HEK293 (cell line): ENCODE results near the gene RPS6KC1.

Experiments
- GLI4 ChIP-seq: fragments of 450-650 bp; formaldehyde crosslinking; IDR thresholded peaks from 2 replicates; pipeline ENCODE4 v1.5.1; 2016; ENCODE audit warnings: missing biosample characterization, missing genetic modification characterization
- HOXA7 ChIP-seq: sonication (generic); formaldehyde crosslinking; IDR thresholded peaks from 2 replicates; pipeline ENCODE4 v1.8.1; 2022; ENCODE audit warnings: missing genetic modification reagents, borderline replicate concordance
- MYNN ChIP-seq: fragments of 450-650 bp; formaldehyde crosslinking; IDR thresholded peaks from 2 replicates; pipeline ENCODE4 v1.5.1; 2016; ENCODE audit warnings: missing biosample characterization, missing genetic modification characterization, borderline replicate concordance
- PBX3 ChIP-seq: sonication (generic); formaldehyde crosslinking; IDR thresholded peaks from 2 replicates; pipeline ENCODE4 v1.8.1; 2022; ENCODE audit warnings: mild to moderate bottlenecking, moderate library complexity, missing genetic modification reagents
- SCRT2 ChIP-seq: fragments of 450-650 bp; formaldehyde crosslinking; IDR thresholded peaks from 2 replicates; pipeline ENCODE4 v1.5.1; 2016; ENCODE audit warnings: missing biosample characterization, missing genetic modification characterization
- TCF7L2 ChIP-seq: IDR thresholded peaks from 2 replicates; pipeline ENCODE4 v1.6.1; 2011; ENCODE audit warnings: low read depth, mild to moderate bottlenecking, inconsistent platforms, low read length, moderate library complexity, borderline replicate concordance
- TRIM28 ChIP-seq: IDR thresholded peaks from 2 replicates; pipeline ENCODE4 v1.6.1; 2011; ENCODE audit warnings: low read length, control low read depth, borderline replicate concordance
- YY2 ChIP-seq: fragments of 450-650 bp; formaldehyde crosslinking; IDR thresholded peaks from 2 replicates; pipeline ENCODE4 v1.5.1; 2016; ENCODE audit warnings: missing biosample characterization, missing genetic modification characterization
- ZBTB17 ChIP-seq: fragments of 450-650 bp; formaldehyde crosslinking; IDR thresholded peaks from 2 replicates; pipeline ENCODE4 v1.5.1; 2016; ENCODE audit warnings: missing biosample characterization, missing genetic modification characterization
- ZBTB20 ChIP-seq: fragments of 450-650 bp; formaldehyde crosslinking; IDR thresholded peaks from 2 replicates; pipeline ENCODE4 v1.5.1; 2016; ENCODE audit warnings: missing biosample characterization, missing genetic modification characterization
- ZEB2 ChIP-seq: fragments of 450-650 bp; formaldehyde crosslinking; IDR thresholded peaks from 2 replicates; pipeline ENCODE4 v1.5.1; 2016; ENCODE audit warnings: missing biosample characterization, missing genetic modification characterization
- ZFP3 ChIP-seq: fragments of 450-650 bp; formaldehyde crosslinking; IDR thresholded peaks from 2 replicates; pipeline ENCODE4 v1.5.1; 2016; ENCODE audit warnings: low read depth, missing biosample characterization, missing genetic modification characterization
- ZNF146 ChIP-seq: fragments of 450-650 bp; formaldehyde crosslinking; IDR thresholded peaks from 2 replicates; pipeline ENCODE4 v1.5.1; 2016; ENCODE audit warnings: missing biosample characterization, missing genetic modification characterization
- ZNF280C ChIP-seq: fragments of 450-650 bp; formaldehyde crosslinking; IDR thresholded peaks from 2 replicates; pipeline ENCODE4 v1.5.1; 2016; ENCODE audit warnings: missing biosample characterization, missing genetic modification characterization
- ZNF354C ChIP-seq: fragments of 450-650 bp; formaldehyde crosslinking; IDR thresholded peaks from 2 replicates; pipeline ENCODE4 v1.5.1; 2016; ENCODE audit warnings: missing biosample characterization, missing genetic modification characterization, low read depth, borderline replicate concordance
- ZNF404 ChIP-seq: fragments of 450-650 bp; formaldehyde crosslinking; IDR thresholded peaks from 2 replicates; pipeline ENCODE4 v1.5.1; 2017; ENCODE audit warnings: missing biosample characterization, missing genetic modification characterization
- ZNF558 ChIP-seq: fragments of 450-650 bp; formaldehyde crosslinking; IDR thresholded peaks from 2 replicates; pipeline ENCODE4 v1.5.1; 2016; ENCODE audit warnings: missing biosample characterization, missing genetic modification characterization
- ZNF843 ChIP-seq: fragments of 450-650 bp; formaldehyde crosslinking; IDR thresholded peaks from 2 replicates; pipeline ENCODE4 v1.5.1; 2016; ENCODE audit warnings: missing biosample characterization, missing genetic modification characterization
- ZSCAN4 ChIP-seq: fragments of 450-650 bp; formaldehyde crosslinking; IDR thresholded peaks from 2 replicates; pipeline ENCODE4 v1.5.1; 2017; ENCODE audit warnings: missing biosample characterization, missing genetic modification characterization
- TF ChIP-seq, protein P1 (sequence below): fragments of 450-650 bp; formaldehyde crosslinking; IDR thresholded peaks from 2 replicates; pipeline ENCODE4 v1.5.1; 2017; ENCODE audit warnings: missing biosample characterization, missing genetic modification characterization
- TF ChIP-seq, protein P2 (sequence below): fragments of 450-650 bp; formaldehyde crosslinking; IDR thresholded peaks from 2 replicates; pipeline ENCODE4 v1.5.1; 2016; ENCODE audit warnings: missing biosample characterization, missing genetic modification characterization, borderline replicate concordance
- TF ChIP-seq, protein P3 (sequence below): fragments of 450-650 bp; formaldehyde crosslinking; IDR thresholded peaks from 2 replicates; pipeline ENCODE4 v1.5.1; 2016; ENCODE audit warnings: missing biosample characterization, missing genetic modification characterization
- TF ChIP-seq, protein P4 (sequence below): fragments of 450-650 bp; formaldehyde crosslinking; IDR thresholded peaks from 2 replicates; pipeline ENCODE4 v1.5.1; 2016; ENCODE audit warnings: missing biosample characterization, missing genetic modification characterization
- TF ChIP-seq, protein P5 (sequence below): fragments of 450-650 bp; formaldehyde crosslinking; IDR thresholded peaks from 2 replicates; pipeline ENCODE4 v1.5.1; 2016; ENCODE audit warnings: missing biosample characterization, missing genetic modification characterization

Gene RPS6KC1

GRCh38 chr1:213015099-213016050 is 35.7 kb upstream of the RPS6KC1 start, which contains the start of gene ANGEL2 (continued):
- TF ChIP-seq TCF7L2 = 0 out of 2 replicates have a peak, but pooled peaks have one; percentile 25
- TF ChIP-seq SCRT2 = no peak
- TF ChIP-seq, protein P1, sequence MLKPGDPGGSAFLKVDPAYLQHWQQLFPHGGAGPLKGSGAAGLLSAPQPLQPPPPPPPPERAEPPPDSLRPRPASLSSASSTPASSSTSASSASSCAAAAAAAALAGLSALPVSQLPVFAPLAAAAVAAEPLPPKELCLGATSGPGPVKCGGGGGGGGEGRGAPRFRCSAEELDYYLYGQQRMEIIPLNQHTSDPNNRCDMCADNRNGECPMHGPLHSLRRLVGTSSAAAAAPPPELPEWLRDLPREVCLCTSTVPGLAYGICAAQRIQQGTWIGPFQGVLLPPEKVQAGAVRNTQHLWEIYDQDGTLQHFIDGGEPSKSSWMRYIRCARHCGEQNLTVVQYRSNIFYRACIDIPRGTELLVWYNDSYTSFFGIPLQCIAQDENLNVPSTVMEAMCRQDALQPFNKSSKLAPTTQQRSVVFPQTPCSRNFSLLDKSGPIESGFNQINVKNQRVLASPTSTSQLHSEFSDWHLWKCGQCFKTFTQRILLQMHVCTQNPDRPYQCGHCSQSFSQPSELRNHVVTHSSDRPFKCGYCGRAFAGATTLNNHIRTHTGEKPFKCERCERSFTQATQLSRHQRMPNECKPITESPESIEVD (tag by site-specific recombination) = no peak
- TF ChIP-seq ZBTB17 (tag by site-specific recombination) = peak; percentile 97
- TF ChIP-seq, protein P2, sequence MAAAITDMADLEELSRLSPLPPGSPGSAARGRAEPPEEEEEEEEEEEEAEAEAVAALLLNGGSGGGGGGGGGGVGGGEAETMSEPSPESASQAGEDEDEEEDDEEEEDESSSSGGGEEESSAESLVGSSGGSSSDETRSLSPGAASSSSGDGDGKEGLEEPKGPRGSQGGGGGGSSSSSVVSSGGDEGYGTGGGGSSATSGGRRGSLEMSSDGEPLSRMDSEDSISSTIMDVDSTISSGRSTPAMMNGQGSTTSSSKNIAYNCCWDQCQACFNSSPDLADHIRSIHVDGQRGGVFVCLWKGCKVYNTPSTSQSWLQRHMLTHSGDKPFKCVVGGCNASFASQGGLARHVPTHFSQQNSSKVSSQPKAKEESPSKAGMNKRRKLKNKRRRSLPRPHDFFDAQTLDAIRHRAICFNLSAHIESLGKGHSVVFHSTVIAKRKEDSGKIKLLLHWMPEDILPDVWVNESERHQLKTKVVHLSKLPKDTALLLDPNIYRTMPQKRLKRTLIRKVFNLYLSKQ (tag by site-specific recombination) = 0 out of 2 replicates have a peak, but pooled peaks have one; percentile 70
- 0 out of 2 replicates have a peak, but pooled peaks have one; percentile 32 for TF ChIP-seq TRIM28
- TF ChIP-seq, protein P3, sequence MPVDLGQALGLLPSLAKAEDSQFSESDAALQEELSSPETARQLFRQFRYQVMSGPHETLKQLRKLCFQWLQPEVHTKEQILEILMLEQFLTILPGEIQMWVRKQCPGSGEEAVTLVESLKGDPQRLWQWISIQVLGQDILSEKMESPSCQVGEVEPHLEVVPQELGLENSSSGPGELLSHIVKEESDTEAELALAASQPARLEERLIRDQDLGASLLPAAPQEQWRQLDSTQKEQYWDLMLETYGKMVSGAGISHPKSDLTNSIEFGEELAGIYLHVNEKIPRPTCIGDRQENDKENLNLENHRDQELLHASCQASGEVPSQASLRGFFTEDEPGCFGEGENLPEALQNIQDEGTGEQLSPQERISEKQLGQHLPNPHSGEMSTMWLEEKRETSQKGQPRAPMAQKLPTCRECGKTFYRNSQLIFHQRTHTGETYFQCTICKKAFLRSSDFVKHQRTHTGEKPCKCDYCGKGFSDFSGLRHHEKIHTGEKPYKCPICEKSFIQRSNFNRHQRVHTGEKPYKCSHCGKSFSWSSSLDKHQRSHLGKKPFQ (tag by site-specific recombination) = 0 out of 2 replicates have a peak, but pooled peaks have one; percentile 27
- TF ChIP-seq ZNF404 (tag by site-specific recombination) = no peak
- TF ChIP-seq ZNF354C = no peak
- no peak for TF ChIP-seq ZNF558 (tag by site-specific recombination)
- TF ChIP-seq, protein P4, sequence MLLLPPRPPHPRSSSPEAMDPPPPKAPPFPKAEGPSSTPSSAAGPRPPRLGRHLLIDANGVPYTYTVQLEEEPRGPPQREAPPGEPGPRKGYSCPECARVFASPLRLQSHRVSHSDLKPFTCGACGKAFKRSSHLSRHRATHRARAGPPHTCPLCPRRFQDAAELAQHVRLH = peak; percentile 52
- no peak; the same call in 1 of the 2 replicates for TF ChIP-seq YY2 (tag by site-specific recombination)
- peak; percentile 99 for TF ChIP-seq ZBTB20
- no peak for TF ChIP-seq ZSCAN4 (tag by site-specific recombination)
- peak; percentile 80 for TF ChIP-seq ZEB2 (tag by site-specific recombination)
- no peak for TF ChIP-seq ZNF280C (tag by site-specific recombination)
- no peak for TF ChIP-seq MYNN (tag by site-specific recombination)
- TF ChIP-seq ZNF146 (tag by site-specific recombination) = peak; percentile 5; the same call in 1 of the 2 replicates
- TF ChIP-seq HOXA7 (CRISPR knock-in tag) = no peak
- TF ChIP-seq ZNF843 = no peak
- peak; percentile 77; the same call in 1 of the 2 replicates for TF ChIP-seq PBX3 (CRISPR knock-in tag)
- TF ChIP-seq GLI4 (tag by site-specific recombination) = no peak
- TF ChIP-seq, protein P5, sequence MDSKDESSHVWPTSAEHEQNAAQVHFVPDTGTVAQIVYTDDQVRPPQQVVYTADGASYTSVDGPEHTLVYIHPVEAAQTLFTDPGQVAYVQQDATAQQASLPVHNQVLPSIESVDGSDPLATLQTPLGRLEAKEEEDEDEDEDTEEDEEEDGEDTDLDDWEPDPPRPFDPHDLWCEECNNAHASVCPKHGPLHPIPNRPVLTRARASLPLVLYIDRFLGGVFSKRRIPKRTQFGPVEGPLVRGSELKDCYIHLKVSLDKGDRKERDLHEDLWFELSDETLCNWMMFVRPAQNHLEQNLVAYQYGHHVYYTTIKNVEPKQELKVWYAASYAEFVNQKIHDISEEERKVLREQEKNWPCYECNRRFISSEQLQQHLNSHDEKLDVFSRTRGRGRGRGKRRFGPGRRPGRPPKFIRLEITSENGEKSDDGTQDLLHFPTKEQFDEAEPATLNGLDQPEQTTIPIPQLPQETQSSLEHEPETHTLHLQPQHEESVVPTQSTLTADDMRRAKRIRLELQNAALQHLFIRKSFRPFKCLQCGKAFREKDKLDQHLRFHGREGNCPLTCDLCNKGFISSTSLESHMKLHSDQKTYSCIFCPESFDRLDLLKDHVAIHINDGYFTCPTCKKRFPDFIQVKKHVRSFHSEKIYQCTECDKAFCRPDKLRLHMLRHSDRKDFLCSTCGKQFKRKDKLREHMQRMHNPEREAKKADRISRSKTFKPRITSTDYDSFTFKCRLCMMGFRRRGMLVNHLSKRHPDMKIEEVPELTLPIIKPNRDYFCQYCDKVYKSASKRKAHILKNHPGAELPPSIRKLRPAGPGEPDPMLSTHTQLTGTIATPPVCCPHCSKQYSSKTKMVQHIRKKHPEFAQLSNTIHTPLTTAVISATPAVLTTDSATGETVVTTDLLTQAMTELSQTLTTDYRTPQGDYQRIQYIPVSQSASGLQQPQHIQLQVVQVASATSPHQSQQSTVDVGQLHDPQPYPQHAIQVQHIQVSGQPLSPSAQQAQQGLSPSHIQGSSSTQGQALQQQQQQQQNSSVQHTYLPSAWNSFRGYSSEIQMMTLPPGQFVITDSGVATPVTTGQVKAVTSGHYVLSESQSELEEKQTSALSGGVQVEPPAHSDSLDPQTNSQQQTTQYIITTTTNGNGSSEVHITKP (tag by site-specific recombination) = peak; percentile 80
- TF ChIP-seq ZFP3 (tag by site-specific recombination) = no peak
